DMS 273 (cell line): ENCODE data around the gene NGB.

ENCODE experiments used
- DNase-seq: peaks from one replicate; lab custom pipeline; 2025; ENCODE audit not compliant: unreplicated experiment; lab: John Stamatoyannopoulos, UW

Gene NGB

DNA sequence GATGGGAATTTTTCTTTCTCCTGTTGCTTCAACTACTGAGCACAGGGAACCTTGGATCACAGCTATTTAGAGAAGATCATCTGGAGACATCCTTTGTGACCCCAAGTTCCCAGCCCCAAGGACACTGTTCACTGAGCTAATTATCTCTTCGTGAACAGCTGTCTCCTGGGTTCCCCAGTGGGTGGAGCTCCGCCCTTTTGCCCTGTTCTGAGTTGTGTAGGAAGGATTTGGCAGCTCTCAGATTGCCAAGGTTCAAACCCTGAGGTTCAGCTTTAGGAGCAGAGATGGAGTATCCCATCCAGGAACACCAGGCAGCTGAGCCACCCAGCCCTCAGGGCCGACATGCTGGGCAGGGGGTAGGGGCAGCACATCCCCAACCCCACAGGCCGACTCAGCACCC lies 32.0 kb downstream of the NGB start:
- peak; percentile 58 for DNase-seq

DNA sequence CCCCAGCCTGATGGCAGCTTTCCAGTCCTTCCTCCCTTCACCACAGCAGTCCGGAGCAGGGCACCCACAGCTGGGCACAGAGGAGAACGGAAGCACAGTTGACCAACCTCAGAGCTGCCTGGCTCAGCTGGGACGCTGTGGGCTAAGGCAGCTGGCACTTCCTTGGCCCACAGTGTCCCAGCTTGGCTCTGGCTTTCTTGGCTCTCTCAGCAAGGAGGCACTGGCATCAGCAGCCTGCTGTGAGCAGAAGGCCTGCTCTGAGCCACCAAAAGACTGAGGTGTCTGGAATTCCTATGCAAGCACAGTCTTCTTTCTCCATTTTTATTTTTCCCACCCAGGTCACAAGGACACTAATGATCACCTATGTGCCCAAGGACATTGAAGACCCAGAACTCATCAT lies 32.6 kb downstream of the NGB start:
- DNase-seq, result peak; percentile 40

- no peak for DNase-seq
Observed at GRCh38 chr14:77236814-77237213, 34.2 kb downstream of the NGB start.

GRCh38 chr14:77231721-77232120 lies 39.3 kb downstream of the NGB start:
- DNase-seq, result no peak

- DNase-seq, result no peak
Observed at GRCh38 chr14:77230914-77231313, 40.1 kb downstream of the NGB start.

GRCh38 chr14:77228056-77228455 lies 43.0 kb downstream of the NGB start:
- no peak for DNase-seq

DNA sequence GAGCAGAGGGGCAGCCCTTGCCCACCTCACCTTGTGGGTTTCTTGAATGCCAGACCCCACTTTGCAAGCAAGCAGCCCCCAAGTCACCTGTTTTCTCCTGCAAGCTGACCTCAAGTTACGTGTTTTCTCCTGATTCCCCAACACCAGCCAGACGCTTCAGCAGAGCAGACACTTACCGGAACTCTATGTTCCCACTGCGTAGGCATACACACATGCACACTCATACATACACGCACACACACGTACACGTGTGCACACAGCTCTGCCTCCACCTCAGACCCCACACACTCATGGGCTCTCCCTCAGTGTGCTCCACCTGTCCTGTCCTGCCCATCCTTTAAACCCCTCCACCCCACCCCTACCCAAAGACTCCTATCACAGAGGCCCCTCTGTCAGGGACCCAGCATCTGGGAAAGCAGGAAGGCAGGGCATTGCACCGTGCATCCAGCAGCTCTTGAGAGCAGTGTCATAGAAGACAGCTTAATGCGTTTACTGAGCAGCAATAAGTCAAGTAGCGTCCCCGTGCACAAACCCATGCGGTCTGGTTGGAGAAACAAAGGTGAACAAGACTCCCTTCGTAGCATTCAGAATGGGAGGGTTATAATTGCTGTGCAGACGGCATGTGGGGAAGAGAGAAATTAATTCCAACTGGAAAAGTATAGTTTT lies 45.0 kb downstream of the NGB start:
- DNase-seq, result no peak

DNA sequence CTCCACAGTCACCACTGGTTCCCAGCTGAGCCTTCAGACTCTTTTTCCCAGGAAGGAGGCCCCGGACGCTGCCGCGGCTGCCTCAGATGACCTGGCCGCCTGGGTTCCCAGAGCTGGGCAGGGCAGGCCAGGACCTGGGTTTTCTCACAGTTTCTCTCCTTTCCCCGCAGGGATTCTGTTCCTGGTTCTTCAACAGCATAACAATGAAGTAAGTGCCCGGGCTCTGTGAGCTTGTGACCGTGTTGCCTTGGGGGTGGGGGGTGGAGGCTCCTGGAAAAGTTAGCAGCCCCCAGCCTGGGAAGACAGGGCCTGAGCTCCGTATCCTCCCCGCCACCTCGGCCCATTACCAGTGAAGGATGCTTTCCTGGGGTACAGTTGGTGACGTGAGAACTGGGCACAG lies 45.8 kb downstream of the NGB start:
- DNase-seq, result no peak

GRCh38 chr14:77224212-77224611 lies 46.8 kb downstream of the NGB start:
- DNase-seq, result peak; percentile 68

- DNase-seq, result no peak
Observed at GRCh38 chr14:77222546-77223225, 48.3 kb downstream of the NGB start.

- no peak for DNase-seq
Observed at GRCh38 chr14:77221241-77221871, 49.6 kb downstream of the NGB start.

DNA sequence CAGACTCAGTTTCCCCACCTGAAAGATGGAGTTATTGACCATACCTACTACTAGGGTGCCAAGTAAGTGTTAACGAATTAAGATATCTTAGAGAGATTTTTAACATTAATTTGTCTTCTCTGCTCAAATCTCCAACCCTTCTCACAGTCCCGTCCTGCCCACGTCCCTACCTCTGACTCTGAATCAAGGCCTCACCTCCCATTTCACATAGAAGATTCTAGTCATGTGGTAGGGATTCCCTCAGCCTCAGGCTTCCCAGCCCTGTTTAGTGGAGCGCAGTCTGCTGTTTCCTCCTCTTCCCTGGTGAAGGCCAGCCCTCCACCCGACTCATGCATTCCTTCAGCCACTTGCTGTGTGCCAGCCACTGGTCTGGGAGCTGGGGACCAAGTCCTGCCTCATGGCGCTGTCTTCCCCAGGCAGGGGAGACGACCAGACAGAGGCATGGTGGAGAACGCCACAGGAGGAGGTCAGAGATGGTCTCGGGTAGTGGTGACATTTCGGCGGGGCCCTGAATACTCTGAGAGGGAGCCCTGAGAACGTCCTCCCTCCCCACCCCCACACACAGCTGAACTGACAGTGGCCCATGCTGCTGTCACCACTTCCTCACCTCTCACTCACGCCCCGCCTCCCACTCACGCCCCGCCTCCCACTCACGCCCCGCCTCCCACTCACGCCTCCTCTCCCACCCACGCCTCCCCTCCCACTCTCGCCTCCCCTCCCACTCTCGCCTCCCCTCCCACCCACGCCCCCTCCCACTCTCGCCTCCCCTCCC lies 50.6 kb downstream of the NGB start:
- DNase-seq, result no peak

DNA sequence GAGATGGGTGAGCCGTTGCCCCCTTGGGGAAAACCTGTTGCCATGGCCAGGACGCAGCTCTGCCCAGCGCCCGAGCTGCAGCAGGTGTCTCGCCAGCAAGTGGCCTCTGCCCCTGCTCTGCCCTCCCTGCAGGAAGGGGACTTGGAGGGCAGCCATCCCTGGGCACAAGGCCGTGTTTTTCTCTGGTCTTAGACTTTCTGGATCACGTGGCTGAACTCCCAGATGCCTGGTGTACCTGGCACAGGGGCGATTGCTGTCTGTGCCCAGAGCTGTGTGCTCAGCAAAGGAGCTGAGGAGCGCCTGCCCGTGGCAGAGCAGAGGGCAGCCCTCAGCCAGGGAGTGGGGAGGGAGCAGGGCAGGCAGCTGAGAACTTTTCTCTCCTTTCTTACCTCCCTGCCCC lies 51.4 kb downstream of the NGB start:
- DNase-seq, result peak; percentile 43

DNA sequence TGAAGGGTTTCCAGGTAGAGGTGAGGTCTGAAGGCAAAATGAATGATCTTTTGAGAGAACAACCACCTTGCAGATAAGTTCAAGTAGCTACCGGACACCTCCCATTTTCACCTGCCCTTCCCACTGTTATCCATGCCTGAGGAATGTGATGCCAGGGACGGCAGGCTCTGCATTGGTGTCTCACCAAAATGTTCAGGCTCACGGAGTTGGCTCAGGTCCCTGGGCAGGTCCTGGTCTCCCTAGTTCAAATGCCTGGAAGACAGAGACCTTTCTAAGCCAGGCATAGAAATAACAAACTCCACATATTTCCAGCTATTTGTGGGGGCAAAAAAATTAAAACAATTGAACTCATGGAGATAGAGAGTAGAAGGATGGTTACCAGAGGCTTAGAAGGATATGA lies 53.5 kb downstream of the NGB start:
- no peak for DNase-seq
